Measurements from ENCODE around the gene CGB1.

The CGB1 gene

DNA sequence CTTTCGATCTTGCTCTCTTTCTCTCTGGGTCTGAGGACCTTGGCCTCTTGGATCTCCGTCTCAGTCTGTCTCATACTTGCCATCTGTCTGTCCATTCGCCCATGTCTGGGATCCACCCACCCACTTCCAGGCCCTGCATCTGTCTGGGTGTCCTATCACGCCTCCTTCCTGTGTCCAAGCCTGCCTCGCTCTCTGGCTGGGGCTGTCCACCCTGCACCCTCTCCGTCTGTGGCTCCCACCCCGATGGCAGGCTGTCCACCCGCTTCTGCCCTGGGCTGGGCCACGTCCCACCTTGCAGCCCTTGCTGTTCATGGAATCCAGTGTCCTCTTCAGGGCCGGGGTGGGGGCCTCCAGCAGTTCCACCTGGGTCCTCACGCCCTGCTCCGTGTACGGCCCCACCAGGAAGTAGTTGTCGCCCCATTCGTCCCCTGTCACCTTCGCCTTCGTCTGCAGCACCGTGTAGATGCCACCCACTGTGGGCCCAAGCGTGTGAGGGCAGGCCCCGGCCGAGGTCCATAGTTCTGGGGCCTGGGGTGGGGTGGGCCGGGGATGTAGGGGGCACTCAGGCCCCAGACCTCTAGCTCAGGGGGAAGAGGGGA is 45.6 kb downstream of the CGB1 start:
- ChIA-PET POLR2A (interaction anchor here (2.8 kb wide), 1 partner anchor 118 kb away, joined by 33 read pairs; the partner anchor contains the start of gene PPP1R15A), CTCF (interaction anchor here (0.6 to 1.3 kb wide), 3 partner anchors 10 to 196 kb away, joined by 3 to 5 read pairs (median 5); no protein-coding TSS in a partner anchor)
- H3K36me3 ChIP-seq (ENCODE audit: control insufficient read depth in 2 of 2, insufficient read depth in 1 of 2, low read length in 2 of 2), result peaks cover 24 to 47% of the 10 kb centered on the region in 2 experiments; a peak in 2 of 3 replicates
- peaks cover 12% of the 10 kb centered on the region; the same call in 1 of the 2 replicates for H3K4me1 ChIP-seq (ENCODE audit: control insufficient read depth, insufficient read depth, low read length)
- no peak overlapping the region for H3K27ac ChIP-seq (ENCODE audit: extremely low read depth, low read depth, low read length)
- TF ChIP-seq ZNF596 (tag by site-specific recombination; IDR thresholded peaks at IDR 0.05) (no peak), ZSCAN23 (tag by site-specific recombination; IDR thresholded peaks at IDR 0.05) (no peak), ZNF211 (tag by site-specific recombination; IDR thresholded peaks at IDR 0.05; ENCODE audit: low read depth) (no peak), SCRT2 (tag by site-specific recombination; IDR thresholded peaks at IDR 0.05) (no peak), ZNF777 (tag by site-specific recombination; IDR thresholded peaks at IDR 0.05; ENCODE audit: borderline replicate concordance) (no peak), HOXA7 (CRISPR knock-in tag; IDR thresholded peaks at IDR 0.05; ENCODE audit: borderline replicate concordance) (no peak)
- TF ChIP-seq, protein P1, sequence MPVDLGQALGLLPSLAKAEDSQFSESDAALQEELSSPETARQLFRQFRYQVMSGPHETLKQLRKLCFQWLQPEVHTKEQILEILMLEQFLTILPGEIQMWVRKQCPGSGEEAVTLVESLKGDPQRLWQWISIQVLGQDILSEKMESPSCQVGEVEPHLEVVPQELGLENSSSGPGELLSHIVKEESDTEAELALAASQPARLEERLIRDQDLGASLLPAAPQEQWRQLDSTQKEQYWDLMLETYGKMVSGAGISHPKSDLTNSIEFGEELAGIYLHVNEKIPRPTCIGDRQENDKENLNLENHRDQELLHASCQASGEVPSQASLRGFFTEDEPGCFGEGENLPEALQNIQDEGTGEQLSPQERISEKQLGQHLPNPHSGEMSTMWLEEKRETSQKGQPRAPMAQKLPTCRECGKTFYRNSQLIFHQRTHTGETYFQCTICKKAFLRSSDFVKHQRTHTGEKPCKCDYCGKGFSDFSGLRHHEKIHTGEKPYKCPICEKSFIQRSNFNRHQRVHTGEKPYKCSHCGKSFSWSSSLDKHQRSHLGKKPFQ (tag by site-specific recombination; IDR thresholded peaks at IDR 0.05), result no peak
- TF ChIP-seq, protein P2, sequence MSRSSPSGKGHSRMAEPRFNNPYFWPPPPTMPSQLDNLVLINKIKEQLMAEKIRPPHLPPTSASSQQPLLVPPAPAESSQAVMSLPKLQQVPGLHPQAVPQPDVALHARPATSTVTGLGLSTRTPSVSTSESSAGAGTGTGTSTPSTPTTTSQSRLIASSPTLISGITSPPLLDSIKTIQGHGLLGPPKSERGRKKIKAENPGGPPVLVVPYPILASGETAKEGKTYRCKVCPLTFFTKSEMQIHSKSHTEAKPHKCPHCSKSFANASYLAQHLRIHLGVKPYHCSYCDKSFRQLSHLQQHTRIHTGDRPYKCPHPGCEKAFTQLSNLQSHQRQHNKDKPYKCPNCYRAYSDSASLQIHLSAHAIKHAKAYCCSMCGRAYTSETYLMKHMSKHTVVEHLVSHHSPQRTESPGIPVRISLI (tag by site-specific recombination; IDR thresholded peaks at IDR 0.05), result no peak
- TF ChIP-seq, protein P3, sequence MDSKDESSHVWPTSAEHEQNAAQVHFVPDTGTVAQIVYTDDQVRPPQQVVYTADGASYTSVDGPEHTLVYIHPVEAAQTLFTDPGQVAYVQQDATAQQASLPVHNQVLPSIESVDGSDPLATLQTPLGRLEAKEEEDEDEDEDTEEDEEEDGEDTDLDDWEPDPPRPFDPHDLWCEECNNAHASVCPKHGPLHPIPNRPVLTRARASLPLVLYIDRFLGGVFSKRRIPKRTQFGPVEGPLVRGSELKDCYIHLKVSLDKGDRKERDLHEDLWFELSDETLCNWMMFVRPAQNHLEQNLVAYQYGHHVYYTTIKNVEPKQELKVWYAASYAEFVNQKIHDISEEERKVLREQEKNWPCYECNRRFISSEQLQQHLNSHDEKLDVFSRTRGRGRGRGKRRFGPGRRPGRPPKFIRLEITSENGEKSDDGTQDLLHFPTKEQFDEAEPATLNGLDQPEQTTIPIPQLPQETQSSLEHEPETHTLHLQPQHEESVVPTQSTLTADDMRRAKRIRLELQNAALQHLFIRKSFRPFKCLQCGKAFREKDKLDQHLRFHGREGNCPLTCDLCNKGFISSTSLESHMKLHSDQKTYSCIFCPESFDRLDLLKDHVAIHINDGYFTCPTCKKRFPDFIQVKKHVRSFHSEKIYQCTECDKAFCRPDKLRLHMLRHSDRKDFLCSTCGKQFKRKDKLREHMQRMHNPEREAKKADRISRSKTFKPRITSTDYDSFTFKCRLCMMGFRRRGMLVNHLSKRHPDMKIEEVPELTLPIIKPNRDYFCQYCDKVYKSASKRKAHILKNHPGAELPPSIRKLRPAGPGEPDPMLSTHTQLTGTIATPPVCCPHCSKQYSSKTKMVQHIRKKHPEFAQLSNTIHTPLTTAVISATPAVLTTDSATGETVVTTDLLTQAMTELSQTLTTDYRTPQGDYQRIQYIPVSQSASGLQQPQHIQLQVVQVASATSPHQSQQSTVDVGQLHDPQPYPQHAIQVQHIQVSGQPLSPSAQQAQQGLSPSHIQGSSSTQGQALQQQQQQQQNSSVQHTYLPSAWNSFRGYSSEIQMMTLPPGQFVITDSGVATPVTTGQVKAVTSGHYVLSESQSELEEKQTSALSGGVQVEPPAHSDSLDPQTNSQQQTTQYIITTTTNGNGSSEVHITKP (tag by site-specific recombination; IDR thresholded peaks at IDR 0.05), result no peak
- no peak overlapping the region for H3K4me3 ChIP-seq (ENCODE audit: low read depth, low read length)
- no peaks in the 10 kb centered on the region for H3K9me3 ChIP-seq (ENCODE audit: control insufficient read depth, insufficient read depth, low read depth, low read length)

DNA sequence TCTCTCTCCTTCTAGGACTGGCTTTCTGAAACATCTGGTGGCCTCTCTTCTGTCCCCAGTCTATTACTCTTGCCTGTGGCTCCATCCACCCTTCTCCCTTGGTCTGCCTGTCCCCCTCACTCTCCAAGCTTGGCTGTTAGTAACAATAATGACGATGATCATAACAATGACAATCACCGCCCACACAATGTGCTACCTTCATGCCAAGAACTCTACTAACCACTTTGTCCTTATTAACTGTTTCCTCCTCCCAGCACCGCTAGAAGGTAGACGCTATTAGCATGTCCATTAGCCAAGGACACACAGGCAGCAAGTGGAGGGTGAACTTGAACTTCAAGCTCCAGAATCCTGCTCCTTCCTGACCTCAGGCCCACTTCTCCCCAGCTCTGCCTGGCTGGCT is 46.3 kb downstream of the CGB1 start:
- POLR2A ChIA-PET, result interaction anchor here (0.7 kb wide), 1 partner anchor 143 kb away, joined by 6 read pairs; no protein-coding TSS in a partner anchor
- H3K4me1 ChIP-seq (ENCODE audit: control insufficient read depth, insufficient read depth, low read length), result peaks cover 12% of the 10 kb centered on the region; the same call in 1 of the 2 replicates
- H3K9me3 ChIP-seq (ENCODE audit: control insufficient read depth, insufficient read depth, low read depth, low read length), result no peaks in the 10 kb centered on the region
- CTCF ChIA-PET, result interaction anchor here (1.3 kb wide), 1 partner anchor 11 kb away, joined by 5 read pairs; no protein-coding TSS in a partner anchor
- no peak for TF ChIP-seq PRDM1 (tag by site-specific recombination; IDR thresholded peaks at IDR 0.05)
- no peak for TF ChIP-seq SETDB1 (IDR thresholded peaks at IDR 0.05; ENCODE audit: insufficient read length, low read length)
- 0 out of 2 replicates have a peak, but pooled peaks have one; percentile 20 for TF ChIP-seq ZFHX2 (tag by site-specific recombination; conservative IDR thresholded peaks at IDR 0.05)
- TF ChIP-seq ZNF324 (tag by site-specific recombination; IDR thresholded peaks at IDR 0.05), result no peak
- no peak overlapping the region for H3K4me3 ChIP-seq (ENCODE audit: low read depth, low read length)
- no peak overlapping the region for H3K27ac ChIP-seq (ENCODE audit: extremely low read depth, low read depth, low read length)
- H3K36me3 ChIP-seq (ENCODE audit: control insufficient read depth in 2 of 2, insufficient read depth in 1 of 2, low read length in 2 of 2), result peaks cover 24 to 54% of the 10 kb centered on the region in 2 experiments; a peak in 2 of 3 replicates
